ENCODE data around the gene IGFBP4. TPM values are rescaled to one million over a fixed set of nuclear protein-coding genes. Genes with fewer than 3 reads are reported as not detected.

Gene IGFBP4
- total RNA-seq, 6 experiments from 2014 or later = 575 to 816 (median 659) TPM

DNA sequence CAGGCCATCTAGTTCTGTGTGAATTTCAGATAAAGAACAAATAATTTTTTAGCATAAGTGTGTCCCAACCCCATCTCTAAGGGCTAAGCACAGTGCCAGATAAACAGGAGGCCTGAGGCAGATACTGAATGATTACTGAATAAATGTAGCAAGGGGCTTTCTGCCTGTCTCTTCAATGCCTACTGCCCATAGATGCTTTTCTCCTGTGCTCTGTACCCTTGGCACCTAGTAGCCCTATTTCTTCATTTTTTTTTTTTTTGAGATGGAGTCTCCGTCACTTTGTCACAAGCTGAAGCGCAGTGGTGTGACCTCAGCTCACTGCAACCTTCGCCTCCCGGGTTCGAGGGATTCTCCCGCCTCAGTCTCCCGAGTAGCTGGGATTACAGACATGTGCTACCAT is 25.3 kb downstream of the IGFBP4 start:
- Mint-ChIP-seq H3K27ac (no peak overlapping the region), H3K9me3 (0 out of 2 replicates have a peak, but pooled peaks cover 4% of the 10 kb centered on the region), H3K36me3 (ENCODE audit: low read depth) (no peaks in the 10 kb centered on the region), H3K27me3 (ENCODE audit: insufficient read depth) (peaks cover 42% of the 10 kb centered on the region), H3K4me3 (no peak overlapping the region), H3K4me1 (ENCODE audit: low read depth) (peaks cover 22% of the 10 kb centered on the region)
- DNase-seq = no peak
- TF ChIP-seq, protein P1, sequence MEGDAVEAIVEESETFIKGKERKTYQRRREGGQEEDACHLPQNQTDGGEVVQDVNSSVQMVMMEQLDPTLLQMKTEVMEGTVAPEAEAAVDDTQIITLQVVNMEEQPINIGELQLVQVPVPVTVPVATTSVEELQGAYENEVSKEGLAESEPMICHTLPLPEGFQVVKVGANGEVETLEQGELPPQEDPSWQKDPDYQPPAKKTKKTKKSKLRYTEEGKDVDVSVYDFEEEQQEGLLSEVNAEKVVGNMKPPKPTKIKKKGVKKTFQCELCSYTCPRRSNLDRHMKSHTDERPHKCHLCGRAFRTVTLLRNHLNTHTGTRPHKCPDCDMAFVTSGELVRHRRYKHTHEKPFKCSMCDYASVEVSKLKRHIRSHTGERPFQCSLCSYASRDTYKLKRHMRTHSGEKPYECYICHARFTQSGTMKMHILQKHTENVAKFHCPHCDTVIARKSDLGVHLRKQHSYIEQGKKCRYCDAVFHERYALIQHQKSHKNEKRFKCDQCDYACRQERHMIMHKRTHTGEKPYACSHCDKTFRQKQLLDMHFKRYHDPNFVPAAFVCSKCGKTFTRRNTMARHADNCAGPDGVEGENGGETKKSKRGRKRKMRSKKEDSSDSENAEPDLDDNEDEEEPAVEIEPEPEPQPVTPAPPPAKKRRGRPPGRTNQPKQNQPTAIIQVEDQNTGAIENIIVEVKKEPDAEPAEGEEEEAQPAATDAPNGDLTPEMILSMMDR (IDR thresholded peaks at IDR 0.05) = no peak

DNA sequence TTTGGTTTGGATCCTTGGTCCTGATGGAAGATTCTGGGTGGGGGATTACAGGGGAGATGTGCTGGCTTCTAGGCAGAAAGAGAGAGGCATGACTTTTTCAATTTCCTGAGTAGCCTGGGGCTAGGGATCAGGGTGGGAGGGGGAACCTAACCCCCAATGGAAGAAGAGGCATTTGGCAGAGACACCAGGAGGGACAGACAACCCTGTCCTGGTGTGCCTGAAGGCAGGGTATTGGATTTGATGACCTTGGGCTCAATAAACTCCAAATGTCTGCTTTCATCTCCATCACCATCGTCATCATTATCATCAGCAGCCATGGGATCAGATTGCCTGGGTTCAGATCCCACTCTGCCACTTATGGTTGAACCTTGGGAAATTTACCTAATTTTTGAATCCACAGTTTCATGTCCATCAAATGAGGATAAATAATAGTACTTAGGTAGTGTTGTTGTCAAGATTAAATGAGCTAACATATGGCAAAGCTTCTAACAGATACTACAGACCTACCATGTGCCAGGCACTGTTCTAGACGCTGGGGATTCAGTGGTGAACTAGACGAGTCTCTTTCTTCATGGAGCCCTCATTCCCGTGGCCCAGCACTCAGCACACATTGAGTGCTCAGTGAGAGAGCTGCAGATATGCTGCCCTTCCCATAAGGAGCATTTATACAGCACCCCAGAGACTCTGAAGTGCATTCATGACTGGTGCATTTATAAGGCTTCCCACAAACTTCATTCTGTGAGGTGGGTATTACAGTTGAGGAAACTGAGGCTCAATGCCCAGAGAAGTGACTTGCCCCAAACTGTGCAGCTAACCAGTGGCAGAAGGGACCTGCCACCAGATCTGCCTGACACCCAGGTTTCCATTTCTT is 26.8 kb downstream of the IGFBP4 start:
- H3K4me3 Mint-ChIP-seq = no peak overlapping the region
- peaks cover 31% of the 10 kb centered on the region for H3K27me3 Mint-ChIP-seq (ENCODE audit: insufficient read depth)

DNA sequence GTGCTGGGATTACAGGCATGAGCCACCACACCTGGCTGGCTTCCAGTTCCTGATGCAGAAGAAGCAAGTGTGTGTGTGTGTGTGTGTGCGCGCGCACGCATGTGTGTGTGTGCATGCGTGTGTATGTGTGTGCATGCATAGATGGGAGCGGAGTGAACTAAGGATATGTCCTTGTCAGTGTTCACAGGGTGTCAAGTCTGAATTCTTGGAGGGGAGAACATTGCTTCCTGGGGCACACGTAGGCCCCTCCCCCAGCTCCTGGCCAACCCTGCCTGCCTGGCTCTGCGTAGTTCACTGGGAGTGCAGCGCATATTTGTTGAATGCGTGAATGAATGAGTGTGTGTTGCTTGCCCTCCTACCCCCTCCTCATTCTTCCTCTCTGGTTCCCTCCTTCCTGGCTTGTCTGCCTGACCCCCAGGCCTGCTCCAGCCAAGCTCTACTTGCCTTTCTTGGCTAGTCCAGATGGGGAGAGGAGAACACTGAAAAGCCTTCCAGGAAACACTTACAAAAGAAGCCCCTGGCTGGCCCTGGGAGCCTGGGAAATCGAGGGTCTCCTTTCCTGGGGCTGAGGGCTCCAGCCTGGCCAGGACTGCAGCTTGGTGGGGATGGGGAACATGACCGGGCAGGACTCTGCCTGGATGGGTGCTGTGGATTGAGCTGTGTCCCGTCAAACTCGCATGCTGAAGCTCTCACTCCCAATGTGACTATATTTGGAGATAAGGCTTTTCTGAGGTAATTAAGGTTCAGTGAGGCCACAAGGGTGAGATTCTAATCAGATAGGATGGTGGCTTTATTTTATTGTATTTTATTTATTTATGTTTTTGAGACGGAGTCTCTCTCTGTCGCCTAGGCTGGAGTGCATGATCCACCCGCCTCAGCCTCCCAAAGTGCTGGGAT is 27.9 kb downstream of the IGFBP4 start:
- Mint-ChIP-seq H3K4me1 (ENCODE audit: low read depth) (peaks cover 28% of the 10 kb centered on the region), H3K9me3 (no peaks in the 10 kb centered on the region), H3K36me3 (ENCODE audit: low read depth) (no peaks in the 10 kb centered on the region), H3K4me3 (peak overlapping the region; percentile 42; the same call in 1 of the 2 replicates), H3K27ac (peak overlapping the region; percentile 61), H3K27me3 (ENCODE audit: insufficient read depth) (peaks cover 24% of the 10 kb centered on the region)
- TF ChIP-seq, protein P1 (IDR thresholded peaks at IDR 0.05) = no peak
- no peak for DNase-seq

More for the DNA sequence above, 26.8 kb downstream of the IGFBP4 start:
- no peak for DNase-seq
- H3K4me1 Mint-ChIP-seq (ENCODE audit: low read depth) = peaks cover 22% of the 10 kb centered on the region
- no peaks in the 10 kb centered on the region for H3K36me3 Mint-ChIP-seq (ENCODE audit: low read depth)
- TF ChIP-seq, protein P1 (IDR thresholded peaks at IDR 0.05) = no peak
- H3K27ac Mint-ChIP-seq = no peak overlapping the region; the same call in 1 of the 2 replicates
- H3K9me3 Mint-ChIP-seq = no peaks in the 10 kb centered on the region

DNA sequence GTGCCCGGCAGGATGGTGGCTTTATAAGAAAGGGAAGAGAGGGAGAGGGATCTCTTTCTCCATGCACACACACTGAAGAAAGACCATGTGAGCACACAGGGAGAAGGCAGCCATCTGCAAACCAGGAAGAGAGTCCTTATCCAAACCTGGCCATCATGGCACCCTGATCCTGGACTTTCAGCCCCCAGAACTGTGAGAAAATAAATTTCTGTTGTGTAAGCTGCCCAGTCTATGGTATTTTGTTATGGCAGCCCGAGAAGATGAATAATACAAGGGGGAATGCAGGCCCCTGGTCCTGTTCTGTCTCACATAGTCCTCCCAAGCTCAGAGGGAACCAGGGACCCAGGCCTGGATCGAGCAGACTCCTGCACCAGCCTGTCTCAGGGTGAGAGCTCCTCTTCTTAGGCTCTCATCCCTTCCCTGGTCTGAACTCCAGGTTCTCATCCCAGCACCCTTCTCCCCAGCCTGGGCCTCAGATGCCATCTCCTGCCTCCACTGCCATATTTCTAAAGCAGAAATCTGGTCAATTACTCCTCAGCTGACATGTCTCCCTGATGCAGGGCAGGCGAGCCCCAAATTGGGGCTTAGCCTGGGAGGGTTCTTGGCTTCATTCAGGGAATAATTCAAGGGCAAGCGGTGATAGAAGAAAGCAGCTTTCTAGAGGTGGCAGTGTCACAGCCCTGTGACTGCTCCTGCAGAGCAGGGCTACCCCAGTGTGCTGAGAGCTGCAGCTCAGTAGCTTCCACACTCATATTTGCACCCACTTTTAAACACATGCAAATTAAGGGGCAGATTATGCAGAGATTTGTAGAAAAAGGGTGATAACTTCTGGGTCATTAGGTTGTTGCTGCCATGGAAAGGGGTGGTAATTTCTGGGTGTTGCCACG is 28.8 kb downstream of the IGFBP4 start:
- Mint-ChIP-seq H3K27me3 (ENCODE audit: insufficient read depth) (peaks cover 18% of the 10 kb centered on the region), H3K27ac (peak overlapping the region; percentile 61), H3K4me1 (ENCODE audit: low read depth) (peaks cover 31% of the 10 kb centered on the region), H3K9me3 (no peaks in the 10 kb centered on the region), H3K36me3 (ENCODE audit: low read depth) (no peaks in the 10 kb centered on the region), H3K4me3 (no peak overlapping the region)
- no peak for DNase-seq
- TF ChIP-seq, protein P1 (IDR thresholded peaks at IDR 0.05) = no peak
